Progenitor cell of endocrine pancreas (in vitro differentiated cells): Measurements from ENCODE around the gene SPATA31C2. TPM values are rescaled to one million over a fixed set of nuclear protein-coding genes. Genes with fewer than 3 reads are reported as not detected.

Source experiments
- DNase-seq: peaks from one replicate; pipeline ENCODE4 v3.0.0; 2021; ENCODE audit warnings: low spot score; ENCODE audit not compliant: unreplicated experiment
- H3K27ac Mint-ChIP-seq: 2 replicates; pipeline ENCODE4 v1.8.0; 2021; ENCODE audit warnings: mild to moderate bottlenecking, moderate library complexity, mixed read lengths
- H3K27me3 Mint-ChIP-seq: 2 replicates; pipeline ENCODE4 v1.8.0; 2021; ENCODE audit warnings: mixed read lengths
- H3K36me3 Mint-ChIP-seq: 2 replicates; pipeline ENCODE4 v1.8.0; 2022; ENCODE audit warnings: mixed read lengths; ENCODE audit not compliant: insufficient read depth
- H3K4me1 Mint-ChIP-seq: 2 replicates; pipeline ENCODE4 v1.8.0; 2021; ENCODE audit warnings: low read depth, mixed read lengths
- H3K4me3 Mint-ChIP-seq: 2 replicates; pipeline ENCODE4 v1.8.0; 2021; ENCODE audit warnings: low read depth, mild to moderate bottlenecking, moderate library complexity, mixed read lengths
- H3K9me3 Mint-ChIP-seq: 2 replicates; pipeline ENCODE4 v1.8.0; 2021; ENCODE audit warnings: low read depth, mixed read lengths
- total RNA-seq: library from RNA; stranded (reverse); gene quantifications from 2 replicates; pipeline ENCODE4 v1.2.1, GENCODE V29; 2021
- TF ChIP-seq, protein P1 (sequence below): fragments of 200-600 bp; sonication (generic); IDR thresholded peaks from one replicate; pipeline ENCODE4 v1.5.0; 2021; ENCODE audit warnings: antibody characterized with exemption, mild to moderate bottlenecking; ENCODE audit not compliant: unreplicated experiment

SPATA31C2 gene
- total RNA-seq, 1 donor from 2014 or later = not detected

DNA sequence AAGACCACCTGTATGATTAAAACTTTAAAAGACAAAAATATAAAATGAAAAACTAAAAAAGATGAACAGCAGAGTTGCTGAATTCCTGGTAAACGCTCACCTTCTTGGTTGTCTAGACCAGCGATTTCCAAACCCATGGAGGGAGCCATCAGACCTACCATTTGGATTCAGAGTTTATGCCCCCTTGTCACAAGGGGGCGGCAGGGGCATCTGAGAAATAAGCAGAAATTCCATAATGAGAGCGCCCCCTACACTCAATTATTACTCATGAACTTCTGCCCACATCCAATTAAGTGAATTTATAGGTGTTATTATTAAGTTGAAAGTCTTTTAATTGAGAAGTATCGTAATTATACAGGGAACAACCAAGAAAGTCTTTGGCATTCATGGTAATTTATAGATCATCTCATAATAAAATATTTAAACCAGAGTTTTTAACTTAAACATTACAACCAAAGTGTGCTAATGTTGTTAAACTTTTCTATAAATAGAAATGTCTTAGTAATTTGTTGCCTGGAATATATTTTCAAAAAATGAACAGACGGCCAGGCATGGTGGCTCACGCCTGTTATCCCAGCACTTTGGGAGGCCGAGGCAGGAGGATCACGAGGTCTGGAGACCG, 35.2 kb upstream of the SPATA31C2 start:
- H3K27me3 Mint-ChIP-seq = peaks cover 8% of the 10 kb centered on the region
- H3K36me3 Mint-ChIP-seq = no peaks in the 10 kb centered on the region
- no peak overlapping the region for H3K27ac Mint-ChIP-seq
- TF ChIP-seq, protein P1, sequence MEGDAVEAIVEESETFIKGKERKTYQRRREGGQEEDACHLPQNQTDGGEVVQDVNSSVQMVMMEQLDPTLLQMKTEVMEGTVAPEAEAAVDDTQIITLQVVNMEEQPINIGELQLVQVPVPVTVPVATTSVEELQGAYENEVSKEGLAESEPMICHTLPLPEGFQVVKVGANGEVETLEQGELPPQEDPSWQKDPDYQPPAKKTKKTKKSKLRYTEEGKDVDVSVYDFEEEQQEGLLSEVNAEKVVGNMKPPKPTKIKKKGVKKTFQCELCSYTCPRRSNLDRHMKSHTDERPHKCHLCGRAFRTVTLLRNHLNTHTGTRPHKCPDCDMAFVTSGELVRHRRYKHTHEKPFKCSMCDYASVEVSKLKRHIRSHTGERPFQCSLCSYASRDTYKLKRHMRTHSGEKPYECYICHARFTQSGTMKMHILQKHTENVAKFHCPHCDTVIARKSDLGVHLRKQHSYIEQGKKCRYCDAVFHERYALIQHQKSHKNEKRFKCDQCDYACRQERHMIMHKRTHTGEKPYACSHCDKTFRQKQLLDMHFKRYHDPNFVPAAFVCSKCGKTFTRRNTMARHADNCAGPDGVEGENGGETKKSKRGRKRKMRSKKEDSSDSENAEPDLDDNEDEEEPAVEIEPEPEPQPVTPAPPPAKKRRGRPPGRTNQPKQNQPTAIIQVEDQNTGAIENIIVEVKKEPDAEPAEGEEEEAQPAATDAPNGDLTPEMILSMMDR = peak; percentile 50
- H3K4me1 Mint-ChIP-seq = peaks cover 18% of the 10 kb centered on the region
- H3K4me3 Mint-ChIP-seq = no peak overlapping the region
- no peak for DNase-seq
- peaks cover 3% of the 10 kb centered on the region for H3K9me3 Mint-ChIP-seq

DNA sequence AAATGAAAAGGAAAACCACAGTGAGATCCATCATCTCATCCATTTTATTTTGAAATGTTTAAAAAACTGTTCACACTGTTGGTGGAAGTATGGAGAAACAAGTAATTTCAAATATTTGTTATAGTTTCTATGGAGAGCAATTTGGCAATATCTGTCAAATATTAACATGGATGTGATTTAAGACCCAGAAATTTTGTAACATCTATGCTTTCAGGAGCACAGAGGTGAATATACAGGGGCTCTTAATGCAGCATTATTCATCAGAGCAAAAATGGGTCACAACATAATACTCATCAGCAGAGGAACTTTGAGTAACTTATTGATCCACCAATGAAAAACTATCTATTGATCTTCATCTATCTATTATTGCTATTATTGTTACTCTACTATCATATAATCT, 31.4 kb upstream of the SPATA31C2 start:
- Mint-ChIP-seq H3K9me3 (peaks cover 7% of the 10 kb centered on the region), H3K27ac (no peak overlapping the region), H3K36me3 (no peaks in the 10 kb centered on the region), H3K4me3 (no peak overlapping the region), H3K4me1 (peaks cover 3% of the 10 kb centered on the region), H3K27me3 (no peaks in the 10 kb centered on the region)
- no peak for DNase-seq
- TF ChIP-seq, protein P1 = no peak

DNA sequence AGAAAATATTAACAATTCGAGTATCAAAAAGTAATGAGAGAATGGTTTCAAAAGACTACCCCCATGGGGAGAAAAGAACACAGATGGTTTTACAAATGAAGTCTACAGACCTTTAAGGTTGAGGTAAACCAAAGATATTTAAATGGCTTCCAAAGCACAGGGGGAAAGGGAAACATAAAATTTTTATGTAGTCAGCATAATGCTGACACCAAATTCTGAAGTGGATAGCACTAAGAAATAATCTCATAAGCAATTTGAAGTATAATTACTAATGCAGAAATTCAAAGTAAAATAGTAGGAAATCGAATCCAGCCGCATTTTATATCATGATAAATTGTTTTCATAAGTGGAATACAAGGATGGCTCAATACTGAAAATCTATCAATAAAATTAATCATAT, 30.3 kb upstream of the SPATA31C2 start:
- Mint-ChIP-seq H3K27me3 (no peaks in the 10 kb centered on the region), H3K36me3 (no peaks in the 10 kb centered on the region), H3K4me1 (no peaks in the 10 kb centered on the region), H3K27ac (no peak overlapping the region), H3K4me3 (no peak overlapping the region), H3K9me3 (peaks cover 7% of the 10 kb centered on the region)
- TF ChIP-seq, protein P1 = no peak
- no peak for DNase-seq

DNA sequence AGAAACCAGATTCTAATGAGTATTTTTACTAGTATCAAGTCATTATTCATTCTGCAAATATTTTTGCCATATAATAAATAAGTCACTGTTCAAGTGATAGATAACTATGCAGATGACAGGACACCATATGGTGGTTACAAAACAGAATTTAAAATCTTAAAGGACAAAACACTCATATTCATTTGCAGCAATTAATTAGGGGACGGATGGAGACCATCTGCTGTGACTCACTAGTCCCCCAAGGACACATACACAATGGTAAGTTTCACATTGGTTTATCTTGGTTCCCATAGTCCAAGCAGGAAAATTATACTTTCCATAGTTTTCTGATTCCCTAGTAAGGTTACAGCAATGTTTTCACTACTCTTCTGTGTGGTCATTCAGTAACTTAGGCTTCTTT, 28.4 kb upstream of the SPATA31C2 start:
- Mint-ChIP-seq H3K4me3 (no peak overlapping the region), H3K4me1 (no peaks in the 10 kb centered on the region), H3K27ac (no peak overlapping the region), H3K9me3 (peaks cover 7% of the 10 kb centered on the region), H3K36me3 (no peaks in the 10 kb centered on the region), H3K27me3 (no peaks in the 10 kb centered on the region)
- DNase-seq = no peak
- TF ChIP-seq, protein P1 = no peak

DNA sequence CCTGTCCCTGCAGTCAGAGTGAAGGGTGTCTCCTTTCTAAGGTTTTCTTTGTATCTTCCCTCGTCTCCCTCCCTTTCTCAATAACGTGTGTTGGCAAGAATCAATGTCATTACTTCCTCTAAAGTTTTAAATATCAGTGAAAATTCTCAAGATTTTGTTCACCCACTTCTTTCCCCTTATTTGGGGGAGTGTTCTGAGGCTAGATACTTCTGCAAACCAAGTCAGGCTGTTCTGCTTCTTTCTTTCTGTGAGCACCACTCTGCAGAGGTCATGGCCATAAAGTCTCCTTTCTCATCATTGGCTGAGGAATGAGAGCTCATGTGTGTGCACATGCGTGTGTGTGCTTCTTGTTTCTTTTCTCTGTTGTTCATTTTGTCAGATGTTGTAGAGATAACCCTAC, 26.6 kb upstream of the SPATA31C2 start:
- no peak overlapping the region for H3K4me3 Mint-ChIP-seq
- H3K9me3 Mint-ChIP-seq = peaks cover 7% of the 10 kb centered on the region
- DNase-seq = no peak
- TF ChIP-seq, protein P1 = no peak
- H3K4me1 Mint-ChIP-seq = no peaks in the 10 kb centered on the region
- no peak overlapping the region for H3K27ac Mint-ChIP-seq
- H3K27me3 Mint-ChIP-seq = peaks cover 13% of the 10 kb centered on the region
- H3K36me3 Mint-ChIP-seq = no peaks in the 10 kb centered on the region
